GM12892 (cell line): ENCODE results near the gene DCLK2.

Source experiments
- POLR2A ChIP-seq: IDR thresholded peaks from 2 replicates; pipeline ENCODE4 v1.6.1; 2011; ENCODE audit warnings: low read depth, low read length, control low read depth
- POLR2AphosphoS5 ChIP-seq: IDR thresholded peaks from 2 replicates; pipeline ENCODE4 v1.6.1; 2011; ENCODE audit warnings: low read depth, low read length, control low read depth

DNA sequence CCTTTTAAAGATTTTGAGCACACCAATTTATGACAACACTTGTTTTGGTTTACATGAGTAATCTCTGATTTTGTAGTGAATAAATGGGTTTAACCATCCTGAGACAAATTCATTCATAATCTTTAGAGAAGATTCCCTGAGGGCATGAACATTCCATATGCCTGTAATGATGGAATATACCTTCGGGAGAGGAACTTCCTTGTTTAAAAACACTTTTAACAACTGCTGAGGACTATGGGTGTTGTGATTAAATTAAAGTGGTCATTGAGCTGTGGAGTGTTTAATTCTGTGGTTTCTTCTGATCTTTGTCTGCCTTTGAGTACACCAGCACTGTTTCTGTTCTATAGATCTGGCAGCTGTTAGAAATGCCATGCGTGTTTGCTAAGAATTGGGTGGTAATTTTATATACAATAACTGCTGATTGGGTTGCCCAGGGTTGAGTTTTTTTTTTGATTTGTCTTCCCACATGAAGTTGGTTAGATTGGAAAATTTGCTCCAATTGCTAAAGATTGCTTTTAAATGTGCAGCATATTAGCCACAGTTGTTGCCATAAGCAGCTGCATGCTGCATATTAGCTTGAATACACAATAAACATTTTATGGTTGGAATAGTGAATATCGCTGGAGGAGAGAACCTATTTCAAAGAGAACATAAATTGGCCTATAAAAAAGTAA, 86.8 kb downstream of the DCLK2 start:
- TF ChIP-seq POLR2A (no peak), POLR2AphosphoS5 (no peak)
